Stimulated activated effector memory CD8-positive, alpha-beta T cell treated with anti-CD3 and anti-CD28 coated beads, Interleukin-12 subunit alpha, Interleukin-12 subunit beta, amount 100 ng/mL, for 72 hours (primary cell): ENCODE data around the gene BTBD6.

Experiments used
- ATAC-seq: fragments of 150-1000 bp; cut with Tn5 transposase; 2 replicates; pipeline ENCODE4 v1.10.0; 2021
- DNase-seq, 2 donors: peaks; one replicate each; pipeline ENCODE4 v3.0.0; 2021 to 2022; ENCODE audit warnings: low spot score in 2 of 2
- H3K27ac Mint-ChIP-seq: one replicate; pipeline ENCODE4 v1.8.0; 2022; ENCODE audit warnings: mild to moderate bottlenecking, mixed read lengths
- H3K36me3 Mint-ChIP-seq: one replicate; pipeline ENCODE4 v1.8.0; 2022; ENCODE audit warnings: mild to moderate bottlenecking, mixed read lengths
- H3K4me1 Mint-ChIP-seq: one replicate; pipeline ENCODE4 v1.8.0; 2022; ENCODE audit warnings: mixed read lengths
- H3K4me3 Mint-ChIP-seq: one replicate; pipeline ENCODE4 v1.8.0; 2022; ENCODE audit warnings: mild to moderate bottlenecking, mixed read lengths
- H3K9me3 Mint-ChIP-seq: one replicate; pipeline ENCODE4 v1.8.0; 2022; ENCODE audit warnings: mixed read lengths

The BTBD6 gene

DNA sequence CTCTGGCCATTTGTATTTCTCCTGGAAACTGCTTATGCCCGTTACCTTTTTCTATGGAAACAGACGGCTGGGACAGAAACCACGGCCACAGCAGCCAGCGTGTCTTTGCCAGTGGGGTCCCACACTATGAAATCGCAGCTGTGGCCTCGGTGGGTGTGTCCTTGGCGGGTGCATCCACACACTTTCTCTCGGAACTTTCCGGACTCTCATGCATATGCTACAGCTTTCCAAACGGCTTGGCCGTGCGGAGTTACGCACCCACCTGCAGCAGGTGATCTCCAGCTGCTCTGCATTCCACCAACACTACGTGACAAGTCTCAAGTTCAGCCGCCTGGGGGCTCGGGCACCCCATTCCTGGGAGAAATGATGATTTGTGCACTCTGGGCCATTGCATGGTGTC, 1.3 kb upstream of the BTBD6 start:
- Mint-ChIP-seq H3K36me3 (peaks cover 40% of the 10 kb centered on the region), H3K4me3 (peak overlapping the region; percentile 73), H3K4me1 (peaks cover 29% of the 10 kb centered on the region), H3K27ac (no peak overlapping the region), H3K9me3 (no peaks in the 10 kb centered on the region)
- ATAC-seq = no peak
- no peak for DNase-seq

DNA sequence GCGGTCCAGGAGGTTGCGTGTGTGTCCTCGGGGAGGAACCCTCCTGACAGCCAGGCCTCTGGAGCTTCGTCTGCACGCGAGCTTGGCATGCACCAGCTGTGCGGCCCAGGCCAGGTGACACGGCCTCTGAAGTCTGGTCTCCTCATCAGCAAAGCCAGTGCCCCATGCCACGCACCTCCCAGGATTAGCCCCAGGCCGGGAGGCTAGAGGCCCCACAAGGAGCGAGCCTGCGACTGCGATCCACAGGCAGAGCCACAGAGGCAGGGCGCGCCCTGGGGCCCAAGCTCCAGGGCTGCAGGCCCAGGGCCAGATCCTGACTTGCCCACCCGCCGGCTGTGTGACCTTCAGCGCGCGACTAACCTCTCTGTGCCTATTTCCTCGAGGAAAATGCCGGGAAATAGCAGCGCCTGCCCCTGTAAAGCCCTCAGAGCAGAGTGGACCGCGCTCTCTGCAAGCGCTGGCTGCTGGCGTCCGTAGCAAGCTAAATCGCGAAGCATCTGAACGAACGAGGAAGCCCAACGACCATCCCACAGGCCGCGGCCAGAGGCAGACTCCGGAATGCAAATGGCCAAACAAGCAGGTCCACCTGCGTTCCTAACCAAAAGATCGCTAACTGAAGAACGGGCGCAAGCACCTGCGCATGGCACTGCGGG, 492 bp upstream of the BTBD6 start:
- H3K9me3 Mint-ChIP-seq = no peaks in the 10 kb centered on the region
- H3K36me3 Mint-ChIP-seq = peaks cover 42% of the 10 kb centered on the region
- peaks cover 32% of the 10 kb centered on the region for H3K4me1 Mint-ChIP-seq
- peak overlapping the region; percentile 73 for H3K4me3 Mint-ChIP-seq
- ATAC-seq (no peak), DNase-seq (no peak)
- no peak overlapping the region for H3K27ac Mint-ChIP-seq

DNA sequence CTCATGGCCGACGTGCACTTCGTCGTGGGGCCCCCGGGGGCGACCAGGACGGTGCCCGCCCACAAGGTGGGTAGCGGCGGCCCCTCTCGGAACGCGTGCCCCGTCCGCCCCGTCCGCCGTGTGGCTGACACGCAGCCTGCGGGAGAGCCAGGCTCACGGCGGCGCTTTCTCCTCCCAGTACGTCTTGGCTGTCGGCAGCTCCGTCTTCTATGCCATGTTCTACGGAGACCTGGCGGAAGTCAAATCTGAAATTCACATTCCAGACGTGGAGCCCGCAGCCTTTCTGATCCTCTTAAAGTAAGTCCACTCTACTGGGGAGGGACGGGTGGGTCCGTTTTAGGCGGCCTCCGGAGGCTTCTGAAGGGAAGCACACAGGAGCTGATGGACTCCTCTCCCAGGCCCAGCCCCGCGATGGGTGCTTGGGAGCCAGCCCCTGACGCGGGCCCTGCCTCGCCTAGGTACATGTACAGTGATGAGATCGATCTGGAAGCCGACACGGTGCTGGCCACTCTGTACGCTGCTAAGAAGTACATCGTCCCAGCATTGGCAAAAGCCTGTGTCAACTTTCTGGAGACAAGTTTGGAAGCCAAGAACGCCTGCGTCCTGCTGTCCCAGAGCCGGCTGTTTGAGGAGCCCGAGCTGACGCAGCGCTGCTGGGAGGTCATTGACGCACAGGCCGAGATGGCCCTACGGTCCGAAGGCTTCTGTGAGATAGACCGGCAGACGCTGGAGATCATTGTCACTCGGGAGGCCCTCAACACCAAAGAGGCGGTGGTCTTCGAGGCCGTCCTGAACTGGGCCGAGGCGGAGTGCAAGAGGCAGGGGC, 1.1 kb downstream of the BTBD6 start:
- Mint-ChIP-seq H3K4me3 (peak overlapping the region; percentile 73), H3K9me3 (no peaks in the 10 kb centered on the region), H3K4me1 (peaks cover 38% of the 10 kb centered on the region), H3K36me3 (peaks cover 43% of the 10 kb centered on the region), H3K27ac (peak overlapping the region; percentile 34)
- ATAC-seq (no peak), DNase-seq (no peak)

DNA sequence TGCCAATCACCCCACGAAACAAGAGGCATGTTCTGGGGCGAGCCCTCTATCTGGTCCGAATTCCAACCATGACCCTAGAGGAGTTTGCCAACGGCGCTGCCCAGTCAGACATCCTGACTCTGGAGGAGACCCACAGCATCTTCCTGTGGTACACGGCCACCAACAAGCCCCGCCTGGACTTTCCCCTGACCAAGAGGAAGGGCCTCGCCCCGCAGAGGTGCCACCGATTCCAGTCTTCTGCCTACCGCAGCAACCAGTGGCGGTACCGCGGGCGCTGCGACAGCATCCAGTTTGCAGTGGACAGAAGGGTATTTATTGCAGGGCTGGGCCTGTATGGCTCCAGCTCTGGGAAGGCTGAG, 1.7 kb downstream of the BTBD6 start:
- no peaks in the 10 kb centered on the region for H3K9me3 Mint-ChIP-seq
- ATAC-seq = no peak
- H3K4me1 Mint-ChIP-seq = peaks cover 34% of the 10 kb centered on the region
- H3K36me3 Mint-ChIP-seq = peaks cover 38% of the 10 kb centered on the region
- DNase-seq = no peak
- peak overlapping the region; percentile 73 for H3K4me3 Mint-ChIP-seq
- peak overlapping the region; percentile 34 for H3K27ac Mint-ChIP-seq

DNA sequence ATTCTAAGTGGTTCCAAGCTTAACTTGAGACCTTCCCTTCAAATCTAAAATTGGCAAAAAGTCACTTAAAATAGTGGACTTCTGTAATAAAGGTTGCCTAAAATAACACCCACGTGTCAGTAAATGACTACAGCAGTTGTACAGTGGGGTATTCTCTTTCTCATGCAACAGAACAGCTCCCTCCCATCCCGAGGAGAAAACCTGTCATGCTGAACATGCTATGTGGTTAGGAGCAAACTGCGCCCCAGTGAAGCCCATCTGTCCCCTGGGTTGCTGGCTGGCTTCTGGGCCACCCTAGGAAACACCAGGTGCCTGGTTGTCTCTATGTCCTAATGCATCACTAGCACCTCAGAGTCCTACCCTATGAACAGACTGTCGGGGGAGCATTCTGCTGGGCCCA, 2.7 kb downstream of the BTBD6 start:
- Mint-ChIP-seq H3K9me3 (no peaks in the 10 kb centered on the region), H3K4me1 (peaks cover 34% of the 10 kb centered on the region), H3K36me3 (peaks cover 38% of the 10 kb centered on the region), H3K4me3 (no peak overlapping the region), H3K27ac (peak overlapping the region; percentile 50)
- ATAC-seq = no peak
- DNase-seq = no peak

DNA sequence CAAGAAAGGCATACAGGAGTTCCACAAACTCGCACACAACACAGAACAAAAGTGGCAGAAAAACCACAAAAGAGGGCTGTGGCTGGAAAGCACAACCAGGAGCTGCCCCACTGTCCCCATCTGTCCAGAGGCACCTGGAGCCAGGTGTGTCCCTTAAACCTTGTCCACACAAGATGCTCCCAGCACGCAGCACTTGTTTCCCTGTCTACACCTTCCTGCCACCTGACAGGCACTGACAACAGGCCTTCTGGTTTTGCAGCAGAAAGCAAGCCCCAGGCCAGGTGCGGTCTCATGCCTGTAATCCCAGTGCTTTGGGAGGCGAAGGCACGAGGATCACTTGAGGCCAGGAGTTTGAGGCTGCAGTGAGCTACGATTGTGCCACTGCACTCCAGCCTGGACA, 3.6 kb downstream of the BTBD6 start:
- Mint-ChIP-seq H3K4me1 (peaks cover 33% of the 10 kb centered on the region), H3K4me3 (no peak overlapping the region), H3K36me3 (peaks cover 36% of the 10 kb centered on the region), H3K9me3 (no peaks in the 10 kb centered on the region), H3K27ac (no peak overlapping the region)
- ATAC-seq (no peak), DNase-seq (no peak)

DNA sequence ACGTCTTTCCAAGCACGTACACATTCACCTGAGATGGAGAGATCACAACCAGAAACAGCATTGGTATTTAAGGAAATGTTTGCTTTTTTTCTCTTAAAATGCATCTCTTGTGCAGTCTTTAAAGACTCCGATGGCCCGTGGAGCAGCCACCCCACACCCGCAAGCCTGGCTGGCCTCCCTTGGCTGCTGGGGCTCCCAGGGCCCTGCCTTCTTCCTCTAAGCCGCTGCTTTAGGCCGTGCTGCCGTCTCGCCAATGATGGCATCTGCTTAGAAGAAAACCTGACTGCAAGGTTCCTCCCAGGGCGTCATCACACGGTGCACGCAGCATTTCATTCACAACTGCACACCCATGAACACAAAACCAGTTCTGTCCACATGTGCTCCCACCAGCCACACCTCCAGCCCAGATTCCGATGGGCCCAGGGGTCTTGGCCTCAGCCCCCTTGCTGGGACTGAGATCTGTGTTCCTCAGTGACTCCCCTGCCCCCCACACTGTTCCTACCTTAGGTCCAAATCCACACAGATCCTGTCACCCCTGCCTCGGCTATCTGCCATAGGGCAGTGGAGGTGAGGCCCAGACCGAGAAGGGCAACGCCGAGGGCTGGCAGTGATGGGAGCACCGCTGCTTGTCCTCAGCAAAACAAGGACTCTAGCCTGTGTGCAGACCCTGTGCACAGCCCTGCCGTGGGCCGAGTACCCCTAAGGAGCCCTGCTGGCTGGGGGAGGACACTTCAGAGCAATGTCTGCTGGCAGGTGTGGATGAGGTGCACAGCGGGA, 4.4 kb downstream of the BTBD6 start:
- Mint-ChIP-seq H3K4me3 (no peak overlapping the region), H3K27ac (peak overlapping the region; percentile 78), H3K36me3 (peaks cover 30% of the 10 kb centered on the region), H3K4me1 (peaks cover 25% of the 10 kb centered on the region), H3K9me3 (no peaks in the 10 kb centered on the region)
- ATAC-seq (no peak), DNase-seq (no peak)

DNA sequence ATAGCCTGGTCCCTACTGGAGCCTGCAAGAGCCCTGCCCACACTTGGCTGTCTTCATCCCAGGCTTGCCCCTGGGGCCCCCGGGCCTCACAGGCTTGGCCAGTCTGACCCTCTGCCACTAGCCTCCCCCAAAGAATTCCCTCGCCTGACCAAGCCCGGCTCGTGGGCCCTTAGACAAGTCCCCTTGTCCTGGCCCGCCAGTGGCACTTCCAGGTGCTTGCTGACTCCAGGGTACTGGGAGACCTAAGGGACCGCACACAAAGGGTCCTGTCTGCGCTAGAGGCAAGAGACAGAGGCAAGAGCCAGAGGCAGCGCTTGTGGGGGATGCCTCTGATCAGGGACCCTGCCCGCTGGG, 5.0 kb downstream of the BTBD6 start:
- no peaks in the 10 kb centered on the region for H3K9me3 Mint-ChIP-seq
- H3K27ac Mint-ChIP-seq = peak overlapping the region; percentile 78
- DNase-seq (no peak), ATAC-seq (no peak)
- H3K4me1 Mint-ChIP-seq = peaks cover 21% of the 10 kb centered on the region
- peaks cover 30% of the 10 kb centered on the region for H3K36me3 Mint-ChIP-seq
- no peak overlapping the region for H3K4me3 Mint-ChIP-seq

DNA sequence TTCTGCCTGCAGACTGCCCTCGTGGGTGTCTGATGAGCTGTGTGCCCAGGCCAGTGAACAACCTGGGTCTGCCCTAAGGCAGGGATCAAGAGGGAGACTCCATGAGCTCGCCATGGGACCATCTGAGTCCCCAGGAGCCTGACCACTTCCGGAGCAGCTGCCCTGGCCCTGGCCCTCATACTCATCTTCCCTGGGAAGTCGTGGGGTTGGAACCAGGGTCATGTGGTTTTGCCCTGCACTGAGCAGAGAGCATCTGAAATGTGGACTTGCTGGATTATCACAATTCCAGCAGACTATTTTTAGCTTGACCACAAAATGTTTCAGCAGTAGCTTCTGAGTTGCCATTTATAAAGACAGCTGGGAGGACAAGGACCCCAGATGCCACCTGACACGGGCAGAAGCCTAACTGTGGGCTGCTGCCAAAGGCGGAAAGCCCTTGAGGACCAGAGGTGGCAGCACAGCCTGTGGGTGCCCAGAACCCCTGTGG, 6.7 kb downstream of the BTBD6 start:
- Mint-ChIP-seq H3K9me3 (no peaks in the 10 kb centered on the region), H3K27ac (no peak overlapping the region), H3K36me3 (peaks cover 25% of the 10 kb centered on the region), H3K4me1 (peaks cover 19% of the 10 kb centered on the region), H3K4me3 (no peak overlapping the region)
- ATAC-seq (no peak), DNase-seq (no peak)

DNA sequence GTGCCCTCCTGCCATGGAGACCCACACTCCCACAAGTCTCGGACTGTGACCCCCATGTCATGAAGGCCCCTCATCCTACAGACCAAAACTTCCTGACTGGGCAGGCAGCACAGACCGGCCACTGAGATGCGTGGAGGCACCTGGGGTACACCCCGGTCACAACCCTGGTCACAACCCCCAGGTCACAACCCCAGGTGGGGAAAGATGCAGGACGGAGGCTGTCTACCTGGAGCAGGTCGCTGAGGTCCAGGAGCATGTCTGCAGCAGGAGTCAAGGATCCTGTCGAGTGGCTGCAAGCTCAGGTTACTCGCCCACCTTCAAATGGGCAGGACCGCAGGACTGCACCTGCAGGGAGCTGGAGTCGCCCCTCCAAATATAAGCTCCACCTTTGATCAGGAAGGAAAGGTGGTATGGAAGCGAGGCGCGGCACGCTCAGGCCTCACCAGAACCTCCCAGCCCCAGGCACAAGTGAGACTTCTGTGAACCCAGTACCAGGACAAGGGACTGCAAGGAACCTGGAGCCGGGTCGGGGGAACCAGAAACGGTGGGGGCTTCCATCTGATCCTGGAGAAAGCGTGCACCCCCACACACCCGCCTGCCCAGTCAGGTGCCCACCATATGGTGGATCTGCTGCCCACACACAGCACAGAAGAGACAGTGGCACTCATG, 8.1 kb downstream of the BTBD6 start:
- Mint-ChIP-seq H3K36me3 (peaks cover 16% of the 10 kb centered on the region), H3K4me3 (no peak overlapping the region), H3K4me1 (peaks cover 12% of the 10 kb centered on the region), H3K9me3 (no peaks in the 10 kb centered on the region), H3K27ac (no peak overlapping the region)
- ATAC-seq = no peak
- no peak for DNase-seq

DNA sequence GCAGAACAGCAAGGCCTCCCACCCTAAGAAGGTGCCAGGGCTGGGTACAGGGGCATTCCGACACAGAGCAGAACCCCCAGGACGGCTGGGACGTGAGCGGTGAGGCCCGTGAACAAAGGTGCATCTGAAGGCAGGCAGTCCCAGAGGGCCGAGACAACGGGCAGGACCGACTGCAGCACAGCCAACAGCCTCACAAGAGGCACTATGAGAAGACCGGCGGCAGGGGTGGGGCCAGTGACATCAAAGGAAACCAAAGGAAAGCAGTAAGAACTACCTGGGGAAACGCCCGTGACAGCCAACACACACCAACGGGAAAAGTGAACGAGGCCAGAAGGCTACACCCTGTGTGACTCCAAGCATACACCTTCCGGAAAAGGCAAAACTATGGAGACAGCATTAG, 9.1 kb downstream of the BTBD6 start:
- no peak overlapping the region for H3K4me3 Mint-ChIP-seq

DNA sequence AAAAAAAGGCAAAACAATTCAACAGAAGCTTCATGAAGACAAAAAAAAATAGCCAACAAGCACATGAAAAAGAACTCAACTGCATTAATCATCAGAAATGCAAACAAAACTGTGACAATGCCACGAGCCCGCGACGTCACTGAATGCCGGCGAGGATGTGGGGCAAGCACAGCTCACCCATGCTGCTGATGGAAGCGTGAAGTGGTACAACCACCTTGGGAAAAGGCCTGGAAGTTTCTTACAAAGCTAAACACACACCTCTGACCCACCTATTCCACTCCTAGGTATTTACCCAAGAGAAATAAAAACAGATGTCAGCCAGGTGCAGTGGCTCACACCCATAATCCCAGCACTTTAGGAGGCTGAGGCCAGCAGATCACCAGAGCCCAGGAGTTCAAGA, 10.5 kb downstream of the BTBD6 start:
- H3K9me3 Mint-ChIP-seq = no peaks in the 10 kb centered on the region
- DNase-seq (no peak), ATAC-seq (no peak)
- H3K4me3 Mint-ChIP-seq = no peak overlapping the region
- H3K36me3 Mint-ChIP-seq = peaks cover 10% of the 10 kb centered on the region
- H3K4me1 Mint-ChIP-seq = peaks cover under 1% of the 10 kb centered on the region
- no peak overlapping the region for H3K27ac Mint-ChIP-seq

More for the DNA sequence above, 9.1 kb downstream of the BTBD6 start:
- H3K9me3 Mint-ChIP-seq = no peaks in the 10 kb centered on the region
- H3K36me3 Mint-ChIP-seq = peaks cover 12% of the 10 kb centered on the region
- DNase-seq = no peak
- H3K4me1 Mint-ChIP-seq = peaks cover 12% of the 10 kb centered on the region
- no peak overlapping the region for H3K27ac Mint-ChIP-seq
- ATAC-seq = no peak

DNA sequence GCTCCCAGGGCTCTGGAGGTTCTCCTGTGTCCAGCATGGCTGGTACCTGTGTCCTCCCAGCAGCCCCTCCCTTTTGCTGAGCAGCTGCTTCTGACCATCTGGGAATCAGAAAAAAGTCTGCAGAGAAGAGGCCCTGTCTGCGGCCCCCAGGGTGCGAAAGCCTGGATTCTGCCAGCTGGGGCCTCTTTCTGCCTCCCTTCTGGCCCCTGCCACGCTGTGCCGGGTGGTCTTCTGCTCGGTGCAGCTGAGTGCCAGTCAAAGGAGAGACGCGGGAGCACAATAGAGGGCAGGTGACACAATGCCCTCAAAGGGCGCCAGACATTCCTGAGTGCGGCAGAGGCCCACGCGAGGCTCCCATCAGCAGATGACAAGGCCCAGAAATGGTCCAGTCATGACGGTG, 12.6 kb downstream of the BTBD6 start:
- DNase-seq = no peak
- H3K9me3 Mint-ChIP-seq = no peaks in the 10 kb centered on the region
- no peak overlapping the region for H3K27ac Mint-ChIP-seq
- no peaks in the 10 kb centered on the region for H3K4me1 Mint-ChIP-seq
- peaks cover 27% of the 10 kb centered on the region for H3K36me3 Mint-ChIP-seq
- no peak overlapping the region for H3K4me3 Mint-ChIP-seq
- ATAC-seq = no peak

DNA sequence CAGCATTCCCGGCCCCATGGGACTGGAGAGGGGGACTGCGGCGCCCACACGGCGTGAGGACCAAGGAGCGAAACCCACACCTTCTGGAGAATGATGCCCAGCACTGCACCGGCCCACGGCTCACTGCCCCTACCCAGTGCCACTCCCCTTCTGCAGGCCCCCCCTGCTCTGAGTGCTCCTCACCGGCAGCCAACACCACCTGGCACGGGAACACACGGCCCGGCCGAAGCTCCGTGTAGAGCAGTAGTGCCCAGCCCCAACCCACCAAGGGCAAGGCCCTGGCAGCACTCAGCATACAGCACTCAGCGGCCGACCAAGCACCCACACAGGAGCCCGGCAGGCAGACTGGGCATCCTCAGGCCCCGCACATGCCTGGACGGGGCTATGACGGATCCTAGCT, 13.4 kb downstream of the BTBD6 start:
- Mint-ChIP-seq H3K36me3 (peaks cover 33% of the 10 kb centered on the region), H3K9me3 (no peaks in the 10 kb centered on the region), H3K4me3 (no peak overlapping the region), H3K4me1 (no peaks in the 10 kb centered on the region), H3K27ac (no peak overlapping the region)
- ATAC-seq = no peak
- DNase-seq = no peak

DNA sequence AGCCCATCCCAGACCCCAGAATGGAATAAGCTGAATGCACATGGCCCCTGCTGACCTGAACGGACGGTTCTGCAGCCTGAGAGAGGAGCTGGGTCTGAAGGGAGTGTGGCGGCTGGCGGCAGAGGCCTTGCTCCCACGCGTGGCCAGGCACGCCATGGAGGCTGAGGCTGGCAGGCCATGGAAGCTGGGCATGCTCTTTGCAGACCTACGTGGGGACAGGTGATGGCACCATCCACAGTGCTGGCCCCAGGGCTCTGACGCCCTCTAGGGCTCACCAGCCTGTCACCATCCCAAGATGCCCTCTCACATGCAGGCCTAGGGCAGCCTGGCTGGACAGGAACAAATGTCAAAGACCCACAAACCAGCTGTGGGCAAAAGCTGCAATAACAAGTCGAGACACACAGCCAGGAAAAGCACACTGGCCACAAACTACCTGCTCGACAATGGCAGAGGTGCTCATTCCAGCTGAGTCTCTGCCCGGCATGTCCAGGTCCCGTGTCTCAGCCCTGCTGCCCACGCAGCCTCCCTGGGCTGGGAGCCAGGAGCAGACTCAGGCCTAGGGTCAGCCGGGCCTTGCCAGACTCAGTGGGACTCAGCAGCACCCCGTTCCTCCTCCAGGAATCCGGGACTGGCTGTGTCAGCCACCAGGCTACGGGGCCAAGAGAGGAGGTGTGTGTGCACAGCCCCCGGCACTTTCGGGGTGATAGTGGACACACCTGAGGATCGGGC, 19.7 kb downstream of the BTBD6 start:
- Mint-ChIP-seq H3K9me3 (no peaks in the 10 kb centered on the region), H3K4me3 (no peak overlapping the region), H3K36me3 (peaks cover 32% of the 10 kb centered on the region), H3K4me1 (peaks cover 18% of the 10 kb centered on the region), H3K27ac (peak overlapping the region; percentile 68)
- no peak for DNase-seq
- peak; percentile 28 for ATAC-seq
